CD4-positive, alpha-beta T cell treated with Interleukin-15 for 1 hour (primary cell): ENCODE data around the gene ZNF48.

Experiments used
- DNase-seq: peaks from one replicate; pipeline ENCODE4 v3.0.0-alpha.2; 2020

Gene ZNF48

GRCh38 chr16:30395155-30395991, at the start of gene ZNF48:
TSS of gene ZNF48 (plus strand) at chr16:30395420. CDS start at chr16:30395795, 375 bp downstream.
- DNase-seq = peak; percentile 71

- DNase-seq = no peak
These were observed 48.9 kb upstream of the ZNF48 start for GRCh38 chr16:30346286-30346685.

GRCh38 chr16:30348113-30348512, 47.1 kb upstream of the ZNF48 start:
- DNase-seq = no peak

- no peak for DNase-seq
These were observed 46.3 kb upstream of the ZNF48 start for GRCh38 chr16:30348929-30349328.

GRCh38 chr16:30349675-30350074, 45.5 kb upstream of the ZNF48 start:
- no peak for DNase-seq

GRCh38 chr16:30350134-30350871, 44.9 kb upstream of the ZNF48 start:
- no peak for DNase-seq

GRCh38 chr16:30351001-30351441, 44.2 kb upstream of the ZNF48 start:
- DNase-seq = no peak

- DNase-seq = no peak
These were observed 43.4 kb upstream of the ZNF48 start for GRCh38 chr16:30351586-30352419.

- no peak for DNase-seq
These were observed 42.5 kb upstream of the ZNF48 start for GRCh38 chr16:30352488-30353401.

- DNase-seq = no peak
These were observed 41.6 kb upstream of the ZNF48 start for GRCh38 chr16:30353438-30354129.

- no peak for DNase-seq
These were observed 40.6 kb upstream of the ZNF48 start for GRCh38 chr16:30354423-30355143.

GRCh38 chr16:30355144-30355953, 39.9 kb upstream of the ZNF48 start, which contains the start of gene CD2BP2:
TSS of gene CD2BP2 (minus strand) at chr16:30355308. CDS start at chr16:30354681, 627 bp downstream.
- DNase-seq = peak; percentile 93

GRCh38 chr16:30355954-30356308, 39.3 kb upstream of the ZNF48 start:
- no peak for DNase-seq

- DNase-seq = no peak
These were observed 38.7 kb upstream of the ZNF48 start for GRCh38 chr16:30356401-30357084.

- no peak for DNase-seq
These were observed 38.0 kb upstream of the ZNF48 start for GRCh38 chr16:30357085-30357714.

- no peak for DNase-seq
These were observed 37.3 kb upstream of the ZNF48 start for GRCh38 chr16:30357715-30358576.

GRCh38 chr16:30358577-30358936, 36.7 kb upstream of the ZNF48 start:
- no peak for DNase-seq
